HG03108 (cell line): ENCODE data around the gene POTEG.
"Not testable (repeated sequence)": the region's sequence is repeated elsewhere in the genome, so short reads cannot be mapped to it uniquely, and the experiment has no call there.

Source experiments
- ATAC-seq: cut with Tn5 transposase; IDR thresholded peaks from one replicate; pipeline ENCODE4 v1.9.1; 2021; ENCODE audit warnings: moderate library complexity; ENCODE audit not compliant: unreplicated experiment

The POTEG gene

GRCh38 chr14:19434241-19434640 lies at the start of gene POTEG:
Gene POTEG, minus strand, starts transcription at chr14:19434341. Its CDS starts 52 bp downstream, at chr14:19434289.
- ATAC-seq = not testable (repeated sequence)

GRCh38 chr14:19482093-19482492 lies 48.0 kb upstream of the POTEG start:
- not testable (repeated sequence) for ATAC-seq

- ATAC-seq = not testable (repeated sequence)
These were observed 47.3 kb upstream of the POTEG start for GRCh38 chr14:19481421-19481820.

- ATAC-seq = not testable (repeated sequence)
These were observed 46.4 kb upstream of the POTEG start for GRCh38 chr14:19480491-19480890.

DNA sequence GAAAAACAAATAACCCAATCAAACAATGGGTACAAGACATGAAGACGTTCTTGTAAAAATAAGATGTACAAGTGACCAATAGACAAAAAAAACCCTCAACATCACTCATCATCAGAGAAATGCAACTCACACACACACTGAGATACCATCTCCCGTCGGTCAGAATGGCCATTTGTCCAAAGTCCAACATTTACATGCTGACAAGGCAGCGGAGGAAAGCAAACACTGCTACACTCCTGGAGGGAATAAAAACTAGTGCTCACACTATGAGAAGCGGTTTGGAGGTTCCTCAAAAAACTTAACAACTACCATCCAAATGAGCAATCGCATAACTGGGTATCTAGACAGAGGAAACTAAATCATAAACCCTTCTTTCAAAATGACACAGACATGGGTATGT lies 11.6 kb upstream of the POTEG start:
- ATAC-seq = not testable (repeated sequence)

DNA sequence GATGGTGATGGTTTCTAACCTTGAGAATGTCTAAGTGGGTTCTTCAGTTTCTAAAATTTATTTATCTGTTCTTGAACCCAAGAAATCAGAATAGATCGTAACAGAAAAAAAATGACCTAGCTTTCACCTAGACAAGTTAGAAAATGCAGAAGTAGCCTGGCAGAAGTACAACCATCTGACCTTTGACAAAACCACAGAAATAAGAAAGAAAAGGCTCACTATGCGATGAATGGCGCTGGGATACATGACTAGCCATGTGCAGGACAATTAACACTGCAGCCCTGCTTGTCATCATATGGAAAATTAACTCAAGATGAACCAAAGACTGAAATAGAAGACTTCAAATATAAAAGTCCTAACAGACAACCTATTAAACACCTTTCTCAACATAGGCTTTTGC lies 5.7 kb upstream of the POTEG start:
- not testable (repeated sequence) for ATAC-seq

DNA sequence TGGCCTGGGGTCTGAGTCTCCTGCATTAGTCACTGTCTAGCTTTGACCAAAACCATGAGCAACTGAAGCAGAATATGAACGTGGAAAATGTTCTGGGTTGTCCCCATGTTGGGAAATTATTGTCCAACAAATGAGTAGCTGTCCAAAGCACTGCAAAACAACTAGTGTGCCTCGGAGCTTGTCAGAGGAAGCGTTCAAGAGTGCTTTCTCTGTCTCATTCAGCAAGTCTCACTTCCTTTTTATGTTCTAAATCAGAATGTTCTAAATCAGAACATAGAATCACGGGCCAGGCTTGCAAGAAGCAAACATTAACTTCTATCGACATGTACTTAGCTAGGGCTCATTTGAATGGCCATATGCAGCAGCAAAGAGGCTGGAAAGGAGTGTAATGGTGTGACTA lies 5.1 kb upstream of the POTEG start:
- ATAC-seq = not testable (repeated sequence)

- not testable (repeated sequence) for ATAC-seq
These were observed 2.9 kb upstream of the POTEG start for GRCh38 chr14:19437126-19437443.

GRCh38 chr14:19436311-19437125 lies 2.4 kb upstream of the POTEG start:
- not testable (repeated sequence) for ATAC-seq

GRCh38 chr14:19435852-19436251 lies 1.7 kb upstream of the POTEG start:
- not testable (repeated sequence) for ATAC-seq

- not testable (repeated sequence) for ATAC-seq
These were observed 750 bp upstream of the POTEG start for GRCh38 chr14:19434891-19435290.

- not testable (repeated sequence) for ATAC-seq
These were observed 376 bp downstream of the POTEG start for GRCh38 chr14:19433765-19434164.

DNA sequence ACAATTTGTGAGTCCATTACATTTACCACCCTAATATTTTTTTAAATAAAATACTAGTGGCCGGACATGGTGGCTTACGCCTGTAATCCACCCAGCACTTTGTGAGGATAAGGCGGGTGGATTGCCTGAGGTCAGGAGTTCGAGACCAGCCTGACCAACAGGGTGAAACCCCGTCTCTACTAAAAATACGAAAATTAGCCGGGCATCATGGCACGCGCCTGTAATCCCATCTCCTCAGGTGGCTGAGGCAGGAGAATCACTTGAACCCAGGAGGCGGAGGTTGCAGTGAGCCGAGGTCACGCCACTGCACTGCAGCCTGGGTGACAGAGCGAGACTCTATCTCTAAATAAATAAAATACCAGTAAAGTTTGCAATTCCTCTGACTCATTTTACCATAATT lies 25.6 kb downstream of the POTEG start:
- ATAC-seq = not testable (repeated sequence)

DNA sequence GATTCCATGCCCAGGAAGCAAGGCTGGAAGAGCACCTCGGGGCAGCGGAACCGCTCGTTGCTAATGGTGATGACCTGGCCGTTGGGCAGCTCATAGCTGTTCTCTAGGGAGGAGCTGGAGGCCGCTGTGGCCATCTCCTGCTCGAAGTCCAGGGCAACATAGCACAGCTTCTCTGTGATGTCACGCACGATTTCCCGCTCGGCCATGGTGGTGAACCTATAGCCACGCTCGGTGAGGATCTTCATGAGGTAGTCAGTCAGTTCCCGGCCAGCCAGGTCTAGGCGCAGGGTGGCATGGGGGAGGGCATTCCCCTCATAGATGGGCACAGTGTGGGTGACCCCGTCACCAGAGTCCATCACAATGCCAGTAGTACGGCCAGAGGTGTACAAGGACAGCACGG lies 32.0 kb downstream of the POTEG start:
- ATAC-seq = not testable (repeated sequence)

GRCh38 chr14:19394727-19395126 lies 39.4 kb downstream of the POTEG start:
- ATAC-seq = not testable (repeated sequence)

DNA sequence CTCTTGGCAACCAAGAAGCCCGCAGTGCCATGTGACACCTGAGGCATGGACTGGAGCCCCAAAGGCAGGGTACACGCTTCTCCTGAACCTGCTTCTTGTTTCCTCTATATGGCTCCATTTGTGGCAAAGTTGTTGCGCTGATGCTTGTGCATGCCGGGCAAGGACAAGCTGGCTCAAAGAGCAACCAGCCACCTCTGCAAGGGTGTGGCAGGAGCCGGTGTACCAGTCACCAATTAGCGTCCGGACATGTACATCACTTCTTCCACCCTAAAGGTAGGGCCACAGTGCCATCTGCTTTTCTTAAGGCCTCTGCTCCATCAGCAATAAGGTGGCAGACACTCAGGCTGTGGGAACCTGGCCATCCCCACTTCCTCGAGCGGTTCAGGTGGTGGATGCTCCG lies 43.9 kb downstream of the POTEG start:
- not testable (repeated sequence) for ATAC-seq

DNA sequence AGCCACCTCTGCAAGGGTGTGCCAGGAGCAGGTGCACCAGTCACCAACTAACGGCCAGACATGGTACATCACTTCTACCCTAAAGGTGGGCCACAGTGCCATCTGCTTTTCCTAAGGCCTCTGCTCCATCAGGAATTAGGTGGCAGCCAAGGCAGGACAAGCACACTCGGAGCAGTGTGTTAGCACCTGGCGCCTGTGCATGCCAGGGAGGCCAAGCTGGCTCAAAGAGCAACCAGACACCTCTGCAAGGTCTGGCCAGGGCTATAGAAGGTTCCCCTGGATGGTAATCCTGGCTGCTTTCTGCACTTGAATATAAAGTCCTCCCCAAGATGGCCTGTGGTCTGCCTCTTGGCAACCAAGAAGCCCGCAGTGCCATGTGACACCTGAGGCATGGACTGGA lies 45.4 kb downstream of the POTEG start:
- not testable (repeated sequence) for ATAC-seq

GRCh38 chr14:19386996-19387395 lies 47.1 kb downstream of the POTEG start:
- ATAC-seq = not testable (repeated sequence)

GRCh38 chr14:19386309-19386708 lies 47.8 kb downstream of the POTEG start:
- not testable (repeated sequence) for ATAC-seq

DNA sequence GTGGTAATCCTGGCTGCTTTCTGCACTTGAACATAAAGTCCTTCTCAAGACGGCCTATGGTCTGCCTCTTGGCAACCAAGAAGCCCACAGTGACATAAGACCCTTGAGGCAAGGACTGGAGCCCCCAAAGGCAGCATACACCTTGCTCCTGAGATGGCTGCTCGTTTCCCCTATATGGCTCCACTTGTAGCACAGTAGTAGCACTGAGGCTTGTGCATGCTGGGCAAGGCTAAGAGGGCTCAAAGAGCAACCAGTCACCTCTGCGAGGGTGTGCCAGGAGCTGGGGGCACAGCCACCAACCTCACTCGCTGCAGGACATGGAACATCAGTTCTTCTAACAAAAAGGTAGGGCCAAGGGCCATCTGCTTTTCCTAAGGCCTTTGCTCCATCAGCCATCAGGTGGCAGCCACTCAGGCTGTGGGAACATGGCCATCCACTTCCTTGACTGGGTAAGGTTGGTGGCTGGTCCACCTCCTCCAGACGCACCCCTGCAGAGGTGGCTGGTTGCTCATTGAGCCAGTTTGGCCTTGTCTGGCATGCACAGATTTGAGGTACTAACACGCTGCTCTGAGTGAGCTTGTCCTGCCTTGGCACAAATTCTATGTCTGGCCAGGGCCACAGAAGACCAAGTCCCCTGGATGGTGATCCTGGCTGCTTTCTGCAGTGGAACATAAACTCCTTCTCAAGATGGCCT lies 49.9 kb downstream of the POTEG start:
- ATAC-seq = not testable (repeated sequence)

- ATAC-seq = not testable (repeated sequence)
These were observed 51.0 kb downstream of the POTEG start for GRCh38 chr14:19383008-19383584.

- not testable (repeated sequence) for ATAC-seq
These were observed 54.0 kb downstream of the POTEG start for GRCh38 chr14:19380137-19380536.
